Calu3 (cell line): ENCODE data around the gene ALPG. TPM values are rescaled to one million over a fixed set of nuclear protein-coding genes. Genes with fewer than 3 reads are reported as not detected.
A peak's percentile ranks its signal among the peaks of the same experiment; 100 is the strongest.
"Not testable (repeated sequence)": the region's sequence is repeated elsewhere in the genome, so short reads cannot be mapped to it uniquely, and the experiment has no call there.

Experiments used
- BruUV-seq: library from RNA; stranded (reverse); fragments of 400-500 nt; replicated peaks from 2 replicates; lab custom pipeline; 2021; lab: Mats Ljungman, UMichigan
- CTCF ChIA-PET: fragments of 300-600 bp; sonication (Branson Sonifier 250); formaldehyde crosslinking; loops from one replicate; lab custom pipeline; 2022; ENCODE audit warnings: antibody characterized with exemption; lab: Charles Lee
- DNase-seq: peaks from one replicate; pipeline ENCODE4 v3.0.0; 2022
- H3K27ac Mint-ChIP-seq: one replicate; pipeline ENCODE4 v1.8.0; 2022; ENCODE audit warnings: mixed read lengths; ENCODE audit not compliant: unreplicated experiment
- H3K27me3 Mint-ChIP-seq: one replicate; pipeline ENCODE4 v1.8.0; 2022; ENCODE audit warnings: mixed read lengths; ENCODE audit not compliant: unreplicated experiment
- H3K36me3 Mint-ChIP-seq: one replicate; pipeline ENCODE4 v1.8.0; 2022; ENCODE audit warnings: mild to moderate bottlenecking, moderate library complexity, mixed read lengths; ENCODE audit not compliant: insufficient read depth, unreplicated experiment
- H3K4me1 Mint-ChIP-seq: one replicate; pipeline ENCODE4 v1.8.0; 2022; ENCODE audit warnings: mild to moderate bottlenecking, low read depth, mixed read lengths; ENCODE audit not compliant: unreplicated experiment
- H3K4me3 Mint-ChIP-seq: one replicate; pipeline ENCODE4 v1.8.0; 2022; ENCODE audit warnings: mild to moderate bottlenecking, low read depth, moderate library complexity, mixed read lengths; ENCODE audit not compliant: unreplicated experiment
- H3K9me3 Mint-ChIP-seq: one replicate; pipeline ENCODE4 v1.8.0; 2022; ENCODE audit warnings: low read depth, mixed read lengths; ENCODE audit not compliant: unreplicated experiment
- CTCF ChIP-seq: fragments of 200-600 bp; IDR thresholded peaks from one replicate; pipeline ENCODE4 v1.8.0; 2022; ENCODE audit warnings: antibody characterized with exemption; ENCODE audit not compliant: unreplicated experiment
- intact Hi-C: fragments of 100-400 bp; cut with micrococcal nuclease; formaldehyde crosslinking; loops from one replicate; pipeline ENCODE4 v1.10.0; 2022; ENCODE audit not compliant: unreplicated experiment
- total RNA-seq: library from RNA; stranded (reverse); gene quantifications from 2 replicates; pipeline ENCODE4 v1.2.3, GENCODE V29; 2022

ALPG gene
- total RNA-seq, 1 experiment from 2014 or later, result not detected

GRCh38 chr2:232382331-232383225, 24.1 kb upstream of the ALPG start:
- Mint-ChIP-seq H3K36me3 (no peaks in the 10 kb centered on the region), H3K9me3 (no peaks in the 10 kb centered on the region), H3K4me3 (no peak overlapping the region), H3K27me3 (peaks cover 27% of the 10 kb centered on the region), H3K27ac (no peak overlapping the region), H3K4me1 (peaks cover 20% of the 10 kb centered on the region)
- CTCF ChIA-PET, result no interaction called here
- BruUV-seq, result no TSS peak
- no peak for DNase-seq
- intact Hi-C loops, result no loop called here
- no peak for TF ChIP-seq CTCF

- intact Hi-C loops, result no loop called here
- BruUV-seq, result no TSS peak
- Mint-ChIP-seq H3K9me3 (no peaks in the 10 kb centered on the region), H3K4me1 (peaks cover 20% of the 10 kb centered on the region), H3K36me3 (no peaks in the 10 kb centered on the region), H3K4me3 (no peak overlapping the region), H3K27me3 (peaks cover 36% of the 10 kb centered on the region), H3K27ac (no peak overlapping the region)
- no peak for TF ChIP-seq CTCF
- CTCF ChIA-PET, result interaction anchor here (0.7 kb wide), 1 partner anchor 459 kb away, joined by 8 read pairs; no protein-coding TSS in a partner anchor
- DNase-seq, result no peak
These were observed 22.2 kb upstream of the ALPG start for GRCh38 chr2:232384466-232384865.

- H3K27me3 Mint-ChIP-seq, result peaks cover 42% of the 10 kb centered on the region
- peaks cover 20% of the 10 kb centered on the region for H3K4me1 Mint-ChIP-seq
- H3K4me3 Mint-ChIP-seq, BruUV-seq, H3K9me3 Mint-ChIP-seq, intact Hi-C loops, H3K27ac Mint-ChIP-seq, DNase-seq, H3K36me3 Mint-ChIP-seq: not testable (repeated sequence)
- CTCF ChIA-PET, result interaction anchor here (0.7 to 1.6 kb wide), 2 partner anchors 19 to 460 kb away, joined by 4 to 8 read pairs; no protein-coding TSS in a partner anchor
These were observed 21.6 kb upstream of the ALPG start for GRCh38 chr2:232385058-232385457.

GRCh38 chr2:232385660-232386489, 20.8 kb upstream of the ALPG start:
- no peaks in the 10 kb centered on the region for H3K36me3 Mint-ChIP-seq
- no peaks in the 10 kb centered on the region for H3K9me3 Mint-ChIP-seq
- H3K4me3 Mint-ChIP-seq, result peak overlapping the region; percentile 61
- peaks cover 20% of the 10 kb centered on the region for H3K4me1 Mint-ChIP-seq
- H3K27ac Mint-ChIP-seq, result peak overlapping the region; percentile 38
- no TSS peak for BruUV-seq
- peaks cover 50% of the 10 kb centered on the region for H3K27me3 Mint-ChIP-seq
- TF ChIP-seq CTCF, result no peak
- intact Hi-C loops, result no loop called here
- CTCF ChIA-PET, result interaction anchor here (0.9 to 1.6 kb wide), 2 partner anchors 20 to 54 kb away, joined by 3 to 4 read pairs; no protein-coding TSS in a partner anchor
- DNase-seq, result peak; percentile 64
